ENCODE data around the gene MTMR11.
"Not testable (repeated sequence)": the region's sequence is repeated elsewhere in the genome, so short reads cannot be mapped to it uniquely, and the experiment has no call there.

The MTMR11 gene

GRCh38 chr1:149888999-149889289, 47.7 kb downstream of the MTMR11 start:
- TF ChIP-seq EZH2phosphoT487 (IDR thresholded peaks at IDR 0.05; ENCODE audit: borderline replicate concordance) (no peak), CTCF (conservative IDR thresholded peaks at IDR 0.05; ENCODE audit: low read length) (no peak)
- peak overlapping the region; percentile 72; the same call in 1 of the 2 replicates for H2AFZ ChIP-seq (ENCODE audit: low read length)
- H4K20me1 ChIP-seq (ENCODE audit: insufficient read depth, low read length, poor library complexity, severe bottlenecking): no peaks in the 10 kb centered on the region
- H3K79me2 ChIP-seq (ENCODE audit: insufficient read depth, low read length): peaks cover 6% of the 10 kb centered on the region
- H3F3A ChIP-seq (ENCODE audit: low read depth): peaks cover 21% of the 10 kb centered on the region
- H3K27me3 ChIP-seq (ENCODE audit: insufficient read depth, low read length, poor library complexity, severe bottlenecking): no peaks in the 10 kb centered on the region
- peaks cover 18% of the 10 kb centered on the region for H3K4me1 ChIP-seq (ENCODE audit: insufficient read depth, low read length, poor library complexity, severe bottlenecking)
- H3K4me3 ChIP-seq (ENCODE audit: low read length, poor library complexity, severe bottlenecking): peak overlapping the region; percentile 79
- H3K9me3 ChIP-seq (ENCODE audit: insufficient read depth, low read depth, low read length): no peaks in the 10 kb centered on the region
- H3K4me2 ChIP-seq (ENCODE audit: low read depth, low read length, poor library complexity, severe bottlenecking): peak overlapping the region; percentile 87
- H3K36me3 ChIP-seq (ENCODE audit: insufficient read depth, low read length): no peaks in the 10 kb centered on the region
- peak overlapping the region; percentile 97 for H3K9ac ChIP-seq (ENCODE audit: low read depth, low read length, poor library complexity, severe bottlenecking)
- H3K9me2 ChIP-seq (replicated peaks; ENCODE audit: low read depth, low read length): no peaks in the 10 kb centered on the region

- H2AFZ ChIP-seq (ENCODE audit: low read length): peak overlapping the region; percentile 72
- peaks cover 12% of the 10 kb centered on the region for H3K79me2 ChIP-seq (ENCODE audit: insufficient read depth, low read length)
- H3K9me2 ChIP-seq (replicated peaks; ENCODE audit: low read depth, low read length): no peaks in the 10 kb centered on the region
- peaks cover 23% of the 10 kb centered on the region for H3K4me1 ChIP-seq (ENCODE audit: insufficient read depth, low read length, poor library complexity, severe bottlenecking)
- H4K20me1 ChIP-seq (ENCODE audit: insufficient read depth, low read length, poor library complexity, severe bottlenecking): no peaks in the 10 kb centered on the region
- peak overlapping the region; percentile 87 for H3K4me2 ChIP-seq (ENCODE audit: low read depth, low read length, poor library complexity, severe bottlenecking)
- TF ChIP-seq CTCF (conservative IDR thresholded peaks at IDR 0.05; ENCODE audit: low read length) (peak; percentile 74), EZH2phosphoT487 (IDR thresholded peaks at IDR 0.05; ENCODE audit: borderline replicate concordance) (no peak)
- H3K4me3 ChIP-seq (ENCODE audit: low read length, poor library complexity, severe bottlenecking): peak overlapping the region; percentile 79
- H3K36me3 ChIP-seq (ENCODE audit: insufficient read depth, low read length): no peaks in the 10 kb centered on the region
- H3K9ac ChIP-seq (ENCODE audit: low read depth, low read length, poor library complexity, severe bottlenecking): peak overlapping the region; percentile 97
- peaks cover 21% of the 10 kb centered on the region for H3F3A ChIP-seq (ENCODE audit: low read depth)
- H3K27me3 ChIP-seq (ENCODE audit: insufficient read depth, low read length, poor library complexity, severe bottlenecking): no peaks in the 10 kb centered on the region
- H3K9me3 ChIP-seq (ENCODE audit: insufficient read depth, low read depth, low read length): no peaks in the 10 kb centered on the region
Measured at GRCh38 chr1:149888247-149888998, 48.3 kb downstream of the MTMR11 start.

GRCh38 chr1:149887456-149888246, 49.0 kb downstream of the MTMR11 start:
- peaks cover 24% of the 10 kb centered on the region for H3K4me1 ChIP-seq (ENCODE audit: insufficient read depth, low read length, poor library complexity, severe bottlenecking)
- TF ChIP-seq CTCF (conservative IDR thresholded peaks at IDR 0.05; ENCODE audit: low read length) (no peak), EZH2phosphoT487 (IDR thresholded peaks at IDR 0.05; ENCODE audit: borderline replicate concordance) (no peak)
- peak overlapping the region; percentile 97 for H3K9ac ChIP-seq (ENCODE audit: low read depth, low read length, poor library complexity, severe bottlenecking)
- peak overlapping the region; percentile 87 for H3K4me2 ChIP-seq (ENCODE audit: low read depth, low read length, poor library complexity, severe bottlenecking)
- peaks cover 21% of the 10 kb centered on the region for H3F3A ChIP-seq (ENCODE audit: low read depth)
- peaks cover 16% of the 10 kb centered on the region for H3K79me2 ChIP-seq (ENCODE audit: insufficient read depth, low read length)
- H3K36me3 ChIP-seq (ENCODE audit: insufficient read depth, low read length): no peaks in the 10 kb centered on the region
- H4K20me1 ChIP-seq (ENCODE audit: insufficient read depth, low read length, poor library complexity, severe bottlenecking): no peaks in the 10 kb centered on the region
- no peaks in the 10 kb centered on the region for H3K9me3 ChIP-seq (ENCODE audit: insufficient read depth, low read depth, low read length)
- H3K27me3 ChIP-seq (ENCODE audit: insufficient read depth, low read length, poor library complexity, severe bottlenecking): no peaks in the 10 kb centered on the region
- peak overlapping the region; percentile 79 for H3K4me3 ChIP-seq (ENCODE audit: low read length, poor library complexity, severe bottlenecking)
- H3K9me2 ChIP-seq (replicated peaks; ENCODE audit: low read depth, low read length): no peaks in the 10 kb centered on the region
- H2AFZ ChIP-seq (ENCODE audit: low read length): no peak overlapping the region

GRCh38 chr1:149887196-149887455, 49.6 kb downstream of the MTMR11 start:
- not testable (repeated sequence) for H3K36me3 ChIP-seq (ENCODE audit: insufficient read depth, low read length); H4K20me1 ChIP-seq (ENCODE audit: insufficient read depth, low read length, poor library complexity, severe bottlenecking); H2AFZ ChIP-seq (ENCODE audit: low read length); H3K9me3 ChIP-seq (ENCODE audit: insufficient read depth, low read depth, low read length); H3K27me3 ChIP-seq (ENCODE audit: insufficient read depth, low read length, poor library complexity, severe bottlenecking); H3K9me2 ChIP-seq (replicated peaks; ENCODE audit: low read depth, low read length)
- Histone ChIP-seq H3K4me1 (ENCODE audit: insufficient read depth, low read length, poor library complexity, severe bottlenecking) (peaks cover 24% of the 10 kb centered on the region), H3K79me2 (ENCODE audit: insufficient read depth, low read length) (peaks cover 16% of the 10 kb centered on the region), H3K9ac (ENCODE audit: low read depth, low read length, poor library complexity, severe bottlenecking) (peak overlapping the region; percentile 97), H3K4me3 (ENCODE audit: low read length, poor library complexity, severe bottlenecking) (peak overlapping the region; percentile 79), H3K4me2 (ENCODE audit: low read depth, low read length, poor library complexity, severe bottlenecking) (peak overlapping the region; percentile 87), H3F3A (ENCODE audit: low read depth) (peaks cover 21% of the 10 kb centered on the region)
